ENCODE results near the gene SH2D3C.
A peak's percentile ranks its signal among the peaks of the same experiment; 100 is the strongest.

SH2D3C gene

DNA sequence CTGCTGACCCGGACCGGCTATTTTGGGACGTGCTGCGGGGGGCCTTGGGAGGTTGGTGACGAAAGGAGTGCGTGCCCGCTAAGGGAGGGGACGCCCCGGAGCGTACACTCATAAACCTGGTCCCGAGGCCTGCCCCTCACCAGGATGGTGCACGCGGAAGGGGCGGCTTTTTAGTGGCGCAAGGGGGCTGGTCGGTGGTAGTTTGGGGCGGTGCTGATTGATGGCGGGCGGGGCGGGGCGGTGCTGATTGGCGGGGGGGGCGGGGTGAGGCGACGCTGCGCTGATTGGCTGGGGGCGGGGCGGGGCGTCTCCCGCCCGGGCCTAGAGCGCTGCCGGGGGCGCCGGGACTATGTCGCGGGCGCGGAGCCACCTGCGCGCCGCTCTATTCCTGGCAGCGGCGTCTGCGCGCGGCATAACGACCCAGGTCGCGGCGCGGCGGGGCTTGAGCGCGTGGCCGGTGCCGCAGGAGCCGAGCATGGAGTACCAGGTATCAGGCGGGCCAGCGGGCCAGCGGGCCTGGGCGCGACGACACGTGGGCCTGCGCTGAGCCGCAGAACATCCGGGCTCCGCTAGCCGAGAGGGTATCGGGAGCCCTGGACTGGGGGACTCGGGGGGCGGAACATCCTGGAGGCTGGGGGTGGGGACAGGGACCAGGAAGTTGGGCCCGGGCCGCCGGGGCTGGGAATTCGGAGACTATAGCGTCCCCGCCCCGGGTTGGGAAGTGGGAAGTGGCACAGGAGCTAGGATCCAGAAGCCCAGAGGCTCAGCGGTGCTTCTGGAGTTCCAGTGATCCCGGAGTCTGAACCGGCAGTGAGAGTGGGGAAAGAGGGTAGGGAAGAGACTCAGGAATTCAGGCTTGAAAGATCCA is 24.3 kb upstream of the SH2D3C start, which contains the start of gene FPGS:
TSS of gene FPGS (plus strand) at position 307 of the 868 bp plus-strand sequence. CDS start at position 350, 43 bp downstream.
- no peaks in the 10 kb centered on the region for H3K9me3 ChIP-seq (ENCODE audit: insufficient read depth, low read depth, low read length)
- H3K4me3 ChIP-seq (ENCODE audit: low read length): peak within 1 kb of the TSS; percentile 89
- H3K36me3 ChIP-seq (ENCODE audit: insufficient read depth, low read depth, low read length): peaks cover 26% of the 10 kb centered on the region
- H3K4me1 ChIP-seq (ENCODE audit: insufficient read depth, low read length): peaks cover 8% of the 10 kb centered on the region; the same call in 1 of the 2 replicates
- peak within 1 kb of the TSS; percentile 89 for H3K27ac ChIP-seq (ENCODE audit: low read length)
- H3K9ac ChIP-seq (ENCODE audit: low read depth, low read length): peak within 1 kb of the TSS; percentile 93
- no peaks in the 10 kb centered on the region for H3K27me3 ChIP-seq (ENCODE audit: insufficient read depth, low read length)

DNA sequence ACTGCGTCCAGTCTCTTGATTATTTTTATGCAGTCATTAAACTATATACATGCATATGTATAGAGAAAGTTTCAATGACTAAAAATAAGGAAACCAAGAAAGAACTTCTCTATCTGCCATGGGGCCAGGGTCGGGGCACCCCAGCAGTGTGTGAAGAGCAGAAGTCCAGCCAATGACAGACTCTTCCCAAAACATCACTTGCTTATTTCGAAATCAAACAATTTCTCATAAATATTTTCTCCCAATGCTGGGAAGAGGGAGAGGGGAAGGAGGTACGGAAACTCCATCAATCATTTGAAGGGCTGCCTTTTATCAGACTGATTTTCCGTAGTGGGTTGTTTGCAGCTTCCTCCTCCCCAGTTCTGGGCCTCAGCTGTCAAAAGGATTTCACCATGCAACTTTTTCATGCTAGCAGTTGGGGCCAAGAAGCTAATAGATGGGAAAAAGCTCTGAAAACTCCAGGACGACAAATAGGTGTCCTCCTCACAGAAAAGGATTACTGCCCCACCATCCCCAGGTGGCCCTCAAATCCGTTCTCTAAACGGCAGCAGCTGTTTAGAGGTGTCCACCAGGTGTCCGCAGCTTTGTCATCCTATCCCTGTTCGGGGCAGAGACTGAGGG is 23.6 kb upstream of the SH2D3C start:
- Histone ChIP-seq H3K4me1 (ENCODE audit: insufficient read depth, low read length) (peaks cover 8% of the 10 kb centered on the region; the same call in 1 of the 2 replicates), H3K27ac (ENCODE audit: low read length) (no peak overlapping the region), H3K27me3 (ENCODE audit: insufficient read depth, low read length) (no peaks in the 10 kb centered on the region), H3K9me3 (ENCODE audit: insufficient read depth, low read depth, low read length) (no peaks in the 10 kb centered on the region), H3K9ac (ENCODE audit: low read depth, low read length) (peak overlapping the region; percentile 55; the same call in 1 of the 2 replicates), H3K4me3 (ENCODE audit: low read length) (peak overlapping the region; percentile 81), H3K36me3 (ENCODE audit: insufficient read depth, low read depth, low read length) (peaks cover 19% of the 10 kb centered on the region)

DNA sequence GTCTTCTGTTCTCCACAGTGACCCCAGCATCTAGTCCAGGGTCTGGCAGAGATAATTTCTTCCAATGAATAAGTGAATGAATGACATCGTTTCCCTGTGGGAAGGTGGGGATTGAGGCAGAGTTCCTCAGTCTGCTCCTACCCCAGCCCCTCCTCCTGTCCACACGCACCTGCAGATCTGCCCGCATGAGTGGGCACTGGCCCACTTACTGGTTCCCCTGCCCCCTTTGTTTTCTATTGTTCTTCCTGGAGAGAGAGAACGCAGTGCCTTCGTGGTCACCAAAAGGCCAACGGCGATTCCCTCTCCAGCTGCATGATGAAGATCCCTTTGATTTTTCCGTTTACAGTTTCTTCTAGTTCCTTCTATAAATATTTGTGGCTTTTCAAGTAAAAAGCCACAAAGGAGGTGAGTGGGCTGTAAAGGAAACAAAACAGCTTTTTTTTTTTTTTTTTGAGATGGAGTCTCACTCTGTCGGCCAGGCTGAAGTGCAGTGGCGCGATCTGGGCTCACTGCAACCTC is 18.4 kb upstream of the SH2D3C start:
- Histone ChIP-seq H3K9ac (ENCODE audit: low read depth, low read length) (no peak overlapping the region), H3K4me3 (ENCODE audit: low read length) (no peak overlapping the region), H3K9me3 (ENCODE audit: insufficient read depth, low read depth, low read length) (no peaks in the 10 kb centered on the region), H3K27me3 (ENCODE audit: insufficient read depth, low read length) (no peaks in the 10 kb centered on the region), H3K36me3 (ENCODE audit: insufficient read depth, low read depth, low read length) (peaks cover 15% of the 10 kb centered on the region), H3K27ac (ENCODE audit: low read length) (no peak overlapping the region), H3K4me1 (ENCODE audit: insufficient read depth, low read length) (peaks cover 1% of the 10 kb centered on the region; the same call in 1 of the 2 replicates)

DNA sequence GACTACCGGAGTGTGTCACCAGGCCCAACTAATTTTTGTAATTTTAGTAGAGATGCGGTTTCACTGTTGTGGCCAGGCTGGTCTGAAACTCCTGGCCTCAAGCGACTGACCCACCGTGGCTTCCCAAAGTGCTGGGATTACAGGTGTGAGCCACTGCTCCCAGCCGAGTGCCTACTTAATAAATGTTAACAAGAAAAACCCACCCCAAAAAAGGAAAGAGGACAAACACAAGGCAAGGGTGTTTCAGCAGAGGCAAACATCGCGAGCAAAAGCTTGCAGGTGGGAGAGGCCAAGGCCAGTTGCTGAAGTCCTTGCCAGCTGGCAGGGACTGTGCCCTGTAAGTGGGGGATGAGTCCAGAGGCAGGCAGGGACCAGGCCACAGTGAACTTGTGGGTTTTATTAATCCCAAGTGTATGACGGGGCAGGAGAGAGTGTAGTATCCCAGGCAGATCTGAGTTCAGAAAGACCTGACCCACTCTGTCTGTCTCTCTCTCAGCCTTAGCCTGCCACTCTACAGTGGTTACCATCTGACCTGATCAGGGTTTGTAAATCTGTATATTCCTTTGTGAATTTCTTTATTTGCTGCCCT is 17.9 kb upstream of the SH2D3C start:
- H3K27ac ChIP-seq (ENCODE audit: low read length): no peak overlapping the region
- no peaks in the 10 kb centered on the region for H3K9me3 ChIP-seq (ENCODE audit: insufficient read depth, low read depth, low read length)
- no peaks in the 10 kb centered on the region for H3K27me3 ChIP-seq (ENCODE audit: insufficient read depth, low read length)
- H3K36me3 ChIP-seq (ENCODE audit: insufficient read depth, low read depth, low read length): peaks cover 21% of the 10 kb centered on the region
- no peak overlapping the region for H3K4me3 ChIP-seq (ENCODE audit: low read length)
- H3K9ac ChIP-seq (ENCODE audit: low read depth, low read length): no peak overlapping the region
- H3K4me1 ChIP-seq (ENCODE audit: insufficient read depth, low read length): no peaks in the 10 kb centered on the region

DNA sequence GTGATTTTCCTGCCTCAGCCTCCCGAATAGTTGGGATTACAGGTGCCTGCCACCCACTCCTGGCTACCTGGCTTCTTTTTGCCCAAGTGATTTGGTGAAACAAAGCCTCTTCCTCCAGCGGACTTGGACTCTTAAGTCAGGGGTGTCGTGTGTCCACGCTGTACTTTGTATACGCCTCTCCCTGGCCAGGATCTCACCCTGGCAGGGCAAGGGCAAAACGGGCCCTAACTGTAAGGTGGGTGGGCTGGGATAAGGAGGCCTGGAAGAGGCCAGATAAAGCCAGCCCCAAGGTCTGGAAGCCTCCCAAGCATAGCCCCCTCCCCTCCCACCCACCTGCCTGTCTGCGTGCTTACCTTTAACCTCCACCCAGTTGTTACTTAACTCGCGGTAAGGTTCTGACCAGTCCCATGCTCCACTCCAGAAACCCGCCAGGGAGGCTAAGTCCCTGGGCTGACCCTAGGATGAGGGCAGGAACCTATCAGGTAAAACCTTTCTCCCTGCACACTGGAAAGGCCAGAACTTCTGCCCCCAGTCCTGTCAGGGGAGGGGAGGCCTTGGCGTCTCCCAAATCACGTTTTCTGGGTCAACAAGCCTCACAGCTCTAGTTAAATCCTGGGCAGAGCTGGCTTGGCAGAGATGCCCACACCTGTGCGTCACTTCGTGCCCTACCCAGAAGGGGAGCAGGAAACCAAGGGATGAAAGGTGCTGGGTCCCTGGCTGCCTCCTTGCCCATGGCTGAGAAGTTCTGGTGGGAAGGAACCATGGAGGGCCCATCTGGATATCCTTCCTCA is 15.7 kb upstream of the SH2D3C start:
- H3K4me1 ChIP-seq (ENCODE audit: insufficient read depth, low read length): no peaks in the 10 kb centered on the region
- no peaks in the 10 kb centered on the region for H3K9me3 ChIP-seq (ENCODE audit: insufficient read depth, low read depth, low read length)
- no peaks in the 10 kb centered on the region for H3K27me3 ChIP-seq (ENCODE audit: insufficient read depth, low read length)
- H3K36me3 ChIP-seq (ENCODE audit: insufficient read depth, low read depth, low read length): peaks cover 42% of the 10 kb centered on the region
- no peak overlapping the region for H3K27ac ChIP-seq (ENCODE audit: low read length)
- H3K9ac ChIP-seq (ENCODE audit: low read depth, low read length): no peak overlapping the region
- H3K4me3 ChIP-seq (ENCODE audit: low read length): no peak overlapping the region

DNA sequence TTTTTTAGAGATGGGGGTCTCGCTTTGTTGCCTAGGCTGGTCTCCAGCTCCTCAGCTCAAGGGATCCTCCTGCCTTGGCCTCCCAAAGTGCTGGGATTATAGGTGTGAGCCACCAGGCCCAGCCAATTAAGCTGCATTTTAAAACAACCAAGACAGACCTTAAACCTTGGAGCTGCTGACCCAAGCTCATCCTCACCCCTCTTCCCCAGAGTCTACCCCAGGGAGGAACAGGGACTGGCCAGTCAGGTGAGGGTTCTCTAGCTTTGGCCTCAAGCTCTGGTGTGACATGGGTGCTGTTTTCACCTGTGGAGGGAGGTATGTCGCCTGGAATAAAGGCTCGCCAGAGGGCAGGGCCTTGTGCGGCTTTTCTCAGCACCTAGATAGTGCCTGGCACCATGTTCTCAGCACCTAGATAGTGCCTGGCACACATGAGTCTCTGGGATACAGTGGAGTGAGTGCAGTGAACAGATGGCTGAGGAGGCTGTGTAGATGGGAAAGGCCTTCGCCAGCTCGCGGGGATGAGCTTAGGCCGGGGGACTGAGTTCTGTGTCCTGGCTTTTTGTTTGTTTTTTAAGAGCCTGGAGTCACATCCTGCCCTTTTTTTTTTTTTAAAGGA is 14.7 kb upstream of the SH2D3C start:
- H3K27me3 ChIP-seq (ENCODE audit: insufficient read depth, low read length): no peaks in the 10 kb centered on the region
- H3K36me3 ChIP-seq (ENCODE audit: insufficient read depth, low read depth, low read length): peaks cover 52% of the 10 kb centered on the region
- H3K9me3 ChIP-seq (ENCODE audit: insufficient read depth, low read depth, low read length): no peaks in the 10 kb centered on the region
- H3K9ac ChIP-seq (ENCODE audit: low read depth, low read length): 0 out of 2 replicates have a peak overlapping the region, but pooled peaks have one; percentile 39
- no peaks in the 10 kb centered on the region for H3K4me1 ChIP-seq (ENCODE audit: insufficient read depth, low read length)
- no peak overlapping the region for H3K27ac ChIP-seq (ENCODE audit: low read length)
- no peak overlapping the region for H3K4me3 ChIP-seq (ENCODE audit: low read length)

DNA sequence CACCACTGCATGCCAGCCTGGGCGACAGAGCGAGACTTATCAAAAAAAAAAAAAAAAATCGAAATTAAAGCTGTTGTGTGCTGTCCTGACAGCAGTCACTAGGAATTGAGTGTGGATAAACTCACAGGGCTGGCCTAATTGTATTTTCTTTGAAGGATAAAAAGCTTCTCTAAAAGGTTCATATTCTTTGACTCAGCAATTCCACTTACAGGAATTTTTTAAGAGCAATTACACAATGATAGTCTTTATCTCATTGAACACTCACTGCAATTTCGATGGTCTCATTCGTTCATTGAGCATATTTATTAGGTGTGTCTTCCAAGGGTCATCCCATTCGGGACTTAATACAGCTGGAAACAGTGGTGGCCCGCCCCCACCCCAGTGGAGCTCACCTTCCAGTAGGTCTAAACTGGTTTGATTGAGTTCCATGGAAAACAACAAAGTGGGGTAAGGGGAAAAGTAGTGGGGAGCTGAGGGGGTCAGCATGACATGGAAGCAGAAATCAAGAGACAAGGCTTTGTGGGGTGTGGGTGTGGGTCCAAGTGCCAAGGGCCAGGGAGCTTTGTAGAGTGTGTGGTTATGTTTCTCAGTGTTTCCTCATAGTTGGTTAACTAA is 14.1 kb upstream of the SH2D3C start:
- Histone ChIP-seq H3K4me3 (ENCODE audit: low read length) (no peak overlapping the region), H3K9ac (ENCODE audit: low read depth, low read length) (no peak overlapping the region), H3K9me3 (ENCODE audit: insufficient read depth, low read depth, low read length) (no peaks in the 10 kb centered on the region), H3K27ac (ENCODE audit: low read length) (no peak overlapping the region), H3K4me1 (ENCODE audit: insufficient read depth, low read length) (no peaks in the 10 kb centered on the region), H3K36me3 (ENCODE audit: insufficient read depth, low read depth, low read length) (peaks cover 59% of the 10 kb centered on the region), H3K27me3 (ENCODE audit: insufficient read depth, low read length) (no peaks in the 10 kb centered on the region)

DNA sequence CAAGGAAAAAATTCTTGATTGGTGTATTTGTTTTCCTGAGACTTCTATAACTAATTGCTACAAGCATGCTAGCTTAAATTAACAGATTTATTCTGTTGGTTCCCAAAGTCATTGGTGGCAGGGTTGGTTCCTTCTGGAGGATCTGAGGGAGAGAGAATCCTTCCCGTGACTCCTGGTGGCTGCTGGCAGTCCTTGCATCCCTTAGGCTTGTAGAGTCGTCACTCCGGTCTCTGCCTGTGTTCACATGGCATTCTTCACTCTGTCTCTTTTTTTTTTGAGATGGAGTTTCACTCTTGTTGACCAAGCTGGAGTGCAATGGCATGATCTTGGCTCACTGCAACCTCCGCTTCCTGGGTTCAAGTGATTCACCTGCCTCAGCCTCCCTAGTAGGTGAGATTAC is 12.6 kb upstream of the SH2D3C start:
- no peaks in the 10 kb centered on the region for H3K9me3 ChIP-seq (ENCODE audit: insufficient read depth, low read depth, low read length)
- H3K4me3 ChIP-seq (ENCODE audit: low read length): no peak overlapping the region
- no peak overlapping the region for H3K9ac ChIP-seq (ENCODE audit: low read depth, low read length)
- H3K27me3 ChIP-seq (ENCODE audit: insufficient read depth, low read length): no peaks in the 10 kb centered on the region
- peaks cover 67% of the 10 kb centered on the region for H3K36me3 ChIP-seq (ENCODE audit: insufficient read depth, low read depth, low read length)
- H3K4me1 ChIP-seq (ENCODE audit: insufficient read depth, low read length): 0 out of 2 replicates have a peak, but pooled peaks cover 2% of the 10 kb centered on the region
- no peak overlapping the region for H3K27ac ChIP-seq (ENCODE audit: low read length)

DNA sequence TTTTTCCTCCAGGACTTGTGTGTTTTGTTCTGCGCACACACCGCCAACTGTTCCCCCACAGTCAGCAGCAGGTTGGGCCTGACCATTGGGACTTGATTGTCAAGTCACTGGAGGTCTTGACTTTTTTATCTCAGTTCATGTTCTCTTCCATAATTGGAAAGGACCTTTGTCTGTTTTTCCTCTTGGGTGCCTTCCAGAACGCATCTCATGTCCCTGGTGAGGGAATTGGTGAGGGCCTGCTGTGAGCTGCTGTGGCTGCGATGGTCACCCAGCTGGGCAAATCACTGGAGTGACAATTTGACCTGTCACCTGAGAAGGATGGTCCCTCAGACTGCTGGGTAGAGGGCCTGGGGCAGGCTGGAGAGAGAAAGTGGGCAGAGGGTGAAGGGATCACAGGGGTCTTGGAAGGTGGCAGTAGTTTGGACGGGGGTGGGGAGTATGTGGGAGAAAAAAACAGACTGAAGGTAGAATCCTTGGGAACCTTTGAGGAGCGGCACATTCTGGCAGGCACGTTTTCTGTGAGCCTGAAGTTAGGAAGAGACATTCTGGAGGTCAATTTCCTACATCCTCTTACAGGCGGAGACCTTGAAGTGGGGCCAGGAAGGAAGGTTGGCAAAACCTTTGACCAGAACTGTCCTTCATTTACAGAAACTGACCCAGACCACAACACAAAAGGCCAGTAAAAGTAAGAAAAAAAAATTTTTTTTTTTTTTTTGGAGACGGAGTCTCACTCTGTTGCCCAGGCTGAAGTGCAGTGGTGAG is 11.8 kb upstream of the SH2D3C start:
- Histone ChIP-seq H3K4me3 (ENCODE audit: low read length) (no peak overlapping the region), H3K4me1 (ENCODE audit: insufficient read depth, low read length) (0 out of 2 replicates have a peak, but pooled peaks cover 2% of the 10 kb centered on the region), H3K27me3 (ENCODE audit: insufficient read depth, low read length) (no peaks in the 10 kb centered on the region), H3K9me3 (ENCODE audit: insufficient read depth, low read depth, low read length) (no peaks in the 10 kb centered on the region), H3K36me3 (ENCODE audit: insufficient read depth, low read depth, low read length) (peaks cover 67% of the 10 kb centered on the region), H3K27ac (ENCODE audit: low read length) (no peak overlapping the region), H3K9ac (ENCODE audit: low read depth, low read length) (no peak overlapping the region)

DNA sequence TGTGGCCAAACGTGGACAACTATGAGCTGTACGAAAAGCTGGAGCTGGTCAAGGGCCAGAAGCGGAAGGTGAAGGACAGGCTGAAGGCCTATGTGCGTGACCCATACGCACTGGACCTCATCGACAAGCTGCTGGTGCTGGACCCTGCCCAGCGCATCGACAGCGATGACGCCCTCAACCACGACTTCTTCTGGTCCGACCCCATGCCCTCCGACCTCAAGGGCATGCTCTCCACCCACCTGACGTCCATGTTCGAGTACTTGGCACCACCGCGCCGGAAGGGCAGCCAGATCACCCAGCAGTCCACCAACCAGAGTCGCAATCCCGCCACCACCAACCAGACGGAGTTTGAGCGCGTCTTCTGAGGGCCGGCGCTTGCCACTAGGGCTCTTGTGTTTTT is 10.7 kb upstream of the SH2D3C start:
- no peak overlapping the region for H3K27ac ChIP-seq (ENCODE audit: low read length)
- peaks cover 67% of the 10 kb centered on the region for H3K36me3 ChIP-seq (ENCODE audit: insufficient read depth, low read depth, low read length)
- no peak overlapping the region for H3K4me3 ChIP-seq (ENCODE audit: low read length)
- H3K9ac ChIP-seq (ENCODE audit: low read depth, low read length): no peak overlapping the region
- H3K27me3 ChIP-seq (ENCODE audit: insufficient read depth, low read length): no peaks in the 10 kb centered on the region
- H3K9me3 ChIP-seq (ENCODE audit: insufficient read depth, low read depth, low read length): no peaks in the 10 kb centered on the region
- H3K4me1 ChIP-seq (ENCODE audit: insufficient read depth, low read length): 0 out of 2 replicates have a peak, but pooled peaks cover 2% of the 10 kb centered on the region
